Endometrium (tissue), 2 donors: Measurements from ENCODE around the gene PLEKHH3.
"Not testable (repeated sequence)": the region's sequence is repeated elsewhere in the genome, so short reads cannot be mapped to it uniquely, and the experiment has no call there.

Experiments used
- FAIRE-seq: peaks from 2 replicates; lab custom pipeline; 2012; peaks lifted over from hg19 to GRCh38; lab: Jason Lieb, UNC
- donor health status: control.
- donor health status: control.

Gene PLEKHH3

DNA sequence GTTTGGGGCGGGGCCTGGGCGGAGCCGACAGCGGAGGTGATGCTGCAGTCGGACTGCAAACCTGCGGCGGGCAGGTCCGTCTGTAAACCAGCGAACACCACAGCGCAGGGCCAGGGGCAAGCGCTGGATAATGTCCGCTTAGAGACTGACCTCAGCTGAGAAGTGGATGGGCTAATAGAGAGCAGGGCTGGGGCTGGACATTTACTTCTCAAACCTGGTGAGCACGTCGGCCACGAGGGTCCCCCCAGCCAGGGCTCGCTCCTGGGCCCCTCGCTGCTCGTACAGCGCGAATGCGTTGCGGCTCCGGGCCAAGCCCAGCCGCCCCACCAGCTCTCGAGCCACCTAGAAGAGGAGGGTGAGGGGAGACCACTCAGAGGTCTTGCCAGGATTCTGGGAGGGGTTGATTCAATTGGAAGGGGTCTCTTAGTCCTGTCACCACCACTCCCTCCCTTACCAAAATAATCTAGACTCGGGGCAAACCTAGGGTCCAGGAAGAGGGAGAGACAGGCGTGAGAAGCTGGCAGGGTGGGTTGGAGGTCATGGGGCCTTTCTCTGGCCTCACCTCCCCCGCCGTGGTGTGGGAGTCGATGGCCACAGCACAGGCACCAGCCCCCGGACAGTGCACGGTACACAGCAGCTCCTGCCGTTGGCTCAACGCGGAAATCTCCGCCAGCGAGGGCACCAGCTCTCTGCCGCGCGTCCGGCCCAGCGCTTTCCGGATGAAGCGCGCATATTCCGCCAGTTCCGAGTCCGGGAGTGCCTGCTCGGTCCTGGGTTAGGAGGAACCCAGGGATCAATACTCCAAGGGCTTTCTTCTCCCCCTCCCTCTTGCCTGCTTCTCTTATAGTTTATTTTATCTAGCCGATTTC lies 5.8 kb downstream of the PLEKHH3 start:
- no peak for FAIRE-seq

- FAIRE-seq = no peak
Observed at GRCh38 chr17:42669977-42670788, 6.6 kb downstream of the PLEKHH3 start.

DNA sequence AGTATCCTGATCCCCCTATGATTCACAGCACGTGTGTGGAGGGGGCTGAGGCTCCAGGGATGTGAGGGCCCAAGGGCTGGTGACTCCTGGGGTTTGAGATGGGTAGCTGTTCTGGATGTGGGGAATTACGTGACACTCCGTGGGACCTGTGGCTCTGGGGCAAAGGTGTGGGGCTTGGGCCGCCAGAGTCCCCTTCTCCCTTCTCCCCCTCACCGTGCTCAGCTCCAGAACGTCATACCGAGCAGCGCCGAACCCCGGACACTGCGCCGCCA lies 7.2 kb downstream of the PLEKHH3 start:
- FAIRE-seq = no peak

GRCh38 chr17:42667088-42667951 lies 9.5 kb downstream of the PLEKHH3 start:
- no peak for FAIRE-seq

DNA sequence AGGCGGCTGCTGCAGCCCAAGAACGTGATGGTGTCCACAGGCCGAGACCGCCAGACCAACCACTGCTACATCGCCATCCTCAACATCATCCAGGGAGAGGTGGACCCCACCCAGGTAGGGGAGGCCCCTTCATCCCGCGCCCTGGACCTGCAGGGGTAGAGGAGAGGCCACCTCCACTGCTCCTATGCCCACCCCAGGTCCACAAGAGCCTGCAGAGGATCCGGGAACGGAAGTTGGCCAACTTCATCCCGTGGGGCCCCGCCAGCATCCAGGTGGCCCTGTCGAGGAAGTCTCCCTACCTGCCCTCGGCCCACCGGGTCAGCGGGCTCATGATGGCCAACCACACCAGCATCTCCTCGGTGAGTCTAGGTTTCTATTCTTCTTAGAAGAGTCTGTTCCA lies 10.7 kb downstream of the PLEKHH3 start:
- FAIRE-seq = not testable (repeated sequence)

DNA sequence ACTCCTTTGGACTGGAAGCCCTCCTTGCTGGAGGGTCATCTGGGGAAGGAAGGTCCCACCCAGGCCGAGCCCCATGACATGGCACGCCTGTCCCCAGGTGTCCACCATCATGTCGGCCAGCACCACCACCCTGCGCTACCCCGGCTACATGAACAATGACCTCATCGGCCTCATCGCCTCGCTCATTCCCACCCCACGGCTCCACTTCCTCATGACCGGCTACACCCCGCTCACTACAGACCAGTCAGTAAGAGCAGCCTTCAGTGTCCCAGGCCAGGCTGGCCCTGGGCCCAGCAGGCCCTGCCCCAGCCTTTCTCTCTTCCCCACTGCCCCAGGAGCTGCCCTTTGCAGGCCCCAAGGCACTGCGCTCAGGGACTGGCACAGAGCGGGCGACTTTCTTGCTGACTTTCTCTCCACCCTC lies 11.2 kb downstream of the PLEKHH3 start:
- no peak for FAIRE-seq

GRCh38 chr17:42660692-42661345 lies 16.0 kb downstream of the PLEKHH3 start:
- no peak for FAIRE-seq

- FAIRE-seq = not testable (repeated sequence)
Observed at GRCh38 chr17:42659932-42660274, 16.9 kb downstream of the PLEKHH3 start.

DNA sequence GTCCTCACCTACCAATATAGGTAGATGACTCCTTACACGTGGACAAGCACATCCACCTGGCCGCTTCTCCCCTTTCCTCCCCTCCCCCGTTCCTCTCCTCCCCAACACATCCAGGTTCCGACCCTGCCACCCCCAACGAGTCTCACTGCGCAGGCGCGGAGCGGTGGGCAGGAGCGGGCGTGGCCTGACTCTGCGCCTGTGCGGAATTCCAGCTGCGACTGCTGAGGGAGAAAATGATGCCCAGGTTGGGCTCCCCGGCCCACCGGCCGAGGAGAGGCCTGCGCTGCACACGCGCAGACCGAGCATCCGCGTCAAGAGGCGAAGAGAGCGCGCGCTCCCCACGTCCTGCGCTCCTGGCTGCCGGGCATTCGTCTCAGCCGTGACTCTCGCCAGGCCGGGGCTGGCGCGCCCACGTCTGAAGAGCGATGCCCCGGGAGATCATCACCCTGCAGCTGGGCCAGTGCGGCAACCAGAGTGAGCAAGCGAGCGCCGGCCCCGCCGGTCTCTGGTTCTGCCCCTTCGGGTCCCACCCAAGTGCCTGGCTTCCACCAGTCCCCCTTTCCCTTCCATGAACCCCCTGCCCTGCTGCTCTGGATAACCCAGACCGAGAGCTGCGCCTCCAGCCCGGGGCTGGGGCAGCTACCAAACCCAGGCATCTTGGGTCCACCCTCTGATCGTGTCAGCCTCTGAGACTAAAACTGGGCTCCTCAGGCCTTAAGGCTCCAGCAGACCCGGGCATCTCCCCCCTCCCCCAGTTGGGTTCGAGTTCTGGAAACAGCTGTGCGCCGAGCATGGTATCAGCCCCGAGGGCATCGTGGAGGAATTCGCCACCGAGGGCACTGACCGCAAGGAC lies 17.5 kb downstream of the PLEKHH3 start, which contains the start of gene TUBG2:
Gene TUBG2, plus strand, starts transcription at position 206 of the 853 bp plus-strand sequence. Its CDS starts 220 bp downstream, at position 426.
- FAIRE-seq = no peak

- FAIRE-seq = no peak
Observed at GRCh38 chr17:42657824-42658588, 18.8 kb downstream of the PLEKHH3 start.

GRCh38 chr17:42655528-42655927 lies 21.3 kb downstream of the PLEKHH3 start:
- FAIRE-seq = no peak

DNA sequence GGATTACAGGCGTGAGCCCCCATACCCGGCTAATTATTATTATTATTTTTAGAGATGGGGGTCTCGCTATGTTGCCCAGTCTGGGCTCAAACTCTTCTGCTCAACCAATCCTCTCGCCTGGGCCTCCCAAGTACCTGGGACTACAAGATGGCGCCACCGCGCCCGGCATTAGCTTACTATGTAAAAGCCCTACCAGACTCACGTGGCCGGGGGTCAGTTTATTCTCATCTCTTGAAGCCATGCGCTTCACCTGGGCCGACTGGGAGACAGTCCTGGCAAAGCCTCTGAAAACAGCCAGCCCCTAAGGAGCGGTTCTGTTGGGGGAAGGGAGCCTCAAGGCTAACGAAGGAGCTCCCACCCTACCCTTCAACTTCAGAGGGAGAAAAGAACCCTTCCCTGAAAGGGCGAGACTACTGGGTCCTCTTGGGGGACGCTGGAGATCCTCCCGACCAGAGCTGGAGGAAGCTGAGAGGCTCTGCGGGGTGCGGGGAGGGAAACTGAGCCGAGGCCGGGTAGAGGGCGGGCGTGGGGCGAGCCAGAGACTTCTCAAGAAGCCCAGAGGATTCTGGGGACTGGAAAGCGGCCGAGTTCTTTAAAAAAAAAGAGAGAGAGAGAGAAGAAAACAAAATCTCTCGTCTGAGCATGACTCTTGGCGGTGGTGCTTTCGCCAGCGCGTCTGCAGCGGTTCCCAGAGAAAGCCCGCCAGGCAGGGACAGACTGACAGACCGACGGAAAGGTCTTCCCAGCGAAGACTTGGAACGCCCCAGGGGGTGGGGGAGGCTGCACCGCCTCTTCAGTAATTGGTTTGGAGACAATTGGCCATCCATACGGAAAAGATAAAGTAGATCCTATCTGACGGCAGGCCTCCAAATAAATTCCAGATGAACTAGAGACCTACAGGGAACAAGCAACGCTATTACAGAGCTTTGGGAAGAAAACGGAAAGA lies 23.3 kb downstream of the PLEKHH3 start:
- FAIRE-seq = peak; percentile 26

DNA sequence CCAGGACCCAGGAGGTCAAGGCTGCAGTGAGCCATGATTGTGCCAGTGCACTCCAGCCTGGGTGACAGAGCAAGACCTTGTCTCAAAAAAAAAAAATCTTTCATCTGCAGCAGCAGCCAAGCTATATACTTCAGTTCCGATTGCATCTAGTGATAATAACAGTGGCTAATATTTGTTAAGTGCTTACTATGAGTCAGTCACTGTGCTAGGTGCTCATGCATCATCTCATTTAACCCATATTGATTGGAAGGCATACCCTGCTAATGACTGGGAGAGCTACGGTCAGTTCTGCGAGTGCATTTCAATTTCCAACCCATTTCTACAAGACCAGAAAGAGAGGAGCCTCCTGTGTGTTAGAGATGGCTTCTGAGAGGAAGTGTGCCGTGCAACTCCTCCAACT lies 25.4 kb downstream of the PLEKHH3 start:
- no peak for FAIRE-seq

- FAIRE-seq = no peak
Observed at GRCh38 chr17:42647778-42648177, 29.0 kb downstream of the PLEKHH3 start.

- FAIRE-seq = no peak
Observed at GRCh38 chr17:42642336-42642735, 34.5 kb downstream of the PLEKHH3 start.

DNA sequence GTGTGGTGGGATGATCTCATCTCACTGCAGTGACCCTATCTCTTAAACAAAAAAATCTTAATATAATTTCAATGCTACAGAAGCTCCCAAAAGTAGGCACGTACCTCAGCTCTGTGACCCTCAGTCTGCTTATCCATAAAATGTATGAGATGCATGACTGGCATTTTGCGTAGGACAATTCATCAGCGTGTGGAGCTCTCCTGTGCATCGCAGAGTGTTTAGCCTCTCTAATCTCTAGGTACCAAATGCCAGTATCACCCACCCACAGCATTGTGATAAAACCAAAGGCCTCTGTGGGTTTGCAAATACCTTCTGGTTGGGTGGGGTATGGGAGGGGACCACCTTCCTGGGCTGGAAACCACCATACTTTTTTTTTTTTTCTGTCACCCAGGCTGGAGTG lies 36.7 kb downstream of the PLEKHH3 start:
- no peak for FAIRE-seq

- FAIRE-seq = no peak
Observed at GRCh38 chr17:42639525-42640113, 37.2 kb downstream of the PLEKHH3 start.

- no peak for FAIRE-seq
Observed at GRCh38 chr17:42632949-42633444, 43.8 kb downstream of the PLEKHH3 start.
